ENCODE measurements around the gene XYLT2. TPM values are rescaled to one million over a fixed set of nuclear protein-coding genes. Genes with fewer than 3 reads are reported as not detected.
A peak's percentile ranks its signal among the peaks of the same experiment; 100 is the strongest.

Gene XYLT2
- total and polyA plus RNA-seq, 9 of the 15 experiments (the other 6 are each of a cell fraction or from before 2014, with no cell fraction given) = 0.63 to 9.1 (median 4.3) TPM

- TF ChIP-seq AFF4 (CRISPR knock-in tag; IDR thresholded peaks at IDR 0.05) (no peak), CUX1 (CRISPR knock-in tag; IDR thresholded peaks at IDR 0.05) (peak; percentile 63; the same call in 1 of the 2 replicates), ZNF584 (CRISPR knock-in tag; IDR thresholded peaks at IDR 0.05; ENCODE audit: low read depth) (peak; percentile 88), ATF7 (IDR thresholded peaks at IDR 0.05) (no peak), ZNF75A (CRISPR knock-in tag; IDR thresholded peaks at IDR 0.05) (no peak), SMARCA4 (IDR thresholded peaks at IDR 0.05) (no peak), CCNT2 (IDR thresholded peaks at IDR 0.05; ENCODE audit: borderline replicate concordance, extremely low read depth, insufficient read length, low read depth, low read length) (no peak), SMC3 (conservative IDR thresholded peaks at IDR 0.05; ENCODE audit: insufficient read depth, low read depth, low read length) (no peak), E2F4 (CRISPR knock-in tag; IDR thresholded peaks at IDR 0.05; ENCODE audit: low read depth) (no peak), PRPF4 (IDR thresholded peaks at IDR 0.05; ENCODE audit: insufficient read depth, low read depth, low read length, poor library complexity, severe bottlenecking) (no peak), TAL1 (IDR thresholded peaks at IDR 0.05) (no peak), ZNF695 (CRISPR knock-in tag; IDR thresholded peaks at IDR 0.05) (0 out of 2 replicates have a peak, but pooled peaks have one; percentile 39), ZSCAN29 (IDR thresholded peaks at IDR 0.05) (no peak)
These were observed 26.5 kb upstream of the XYLT2 start (continued) for GRCh38 chr17:50319306-50320004.

Measured in K562 (cell line).